ENCODE results near the gene HES3.

Gene HES3

GRCh38 chr1:6202256-6202655 lies 41.7 kb upstream of the HES3 start:
- no peak for DNase-seq (ENCODE audit: low spot score)
- no peak overlapping the region for H3K27ac ChIP-seq
- ChIA-PET CTCF (interaction anchor here (1.4 kb wide), 1 partner anchor 93 kb away, joined by 4 read pairs; no protein-coding TSS in a partner anchor), POLR2A (ENCODE audit: low non-redundant PET) (interaction anchor here (0.6 kb wide), 1 partner anchor 37 kb away, joined by 4 read pairs; no protein-coding TSS in a partner anchor)
- TF ChIP-seq, protein P1, sequence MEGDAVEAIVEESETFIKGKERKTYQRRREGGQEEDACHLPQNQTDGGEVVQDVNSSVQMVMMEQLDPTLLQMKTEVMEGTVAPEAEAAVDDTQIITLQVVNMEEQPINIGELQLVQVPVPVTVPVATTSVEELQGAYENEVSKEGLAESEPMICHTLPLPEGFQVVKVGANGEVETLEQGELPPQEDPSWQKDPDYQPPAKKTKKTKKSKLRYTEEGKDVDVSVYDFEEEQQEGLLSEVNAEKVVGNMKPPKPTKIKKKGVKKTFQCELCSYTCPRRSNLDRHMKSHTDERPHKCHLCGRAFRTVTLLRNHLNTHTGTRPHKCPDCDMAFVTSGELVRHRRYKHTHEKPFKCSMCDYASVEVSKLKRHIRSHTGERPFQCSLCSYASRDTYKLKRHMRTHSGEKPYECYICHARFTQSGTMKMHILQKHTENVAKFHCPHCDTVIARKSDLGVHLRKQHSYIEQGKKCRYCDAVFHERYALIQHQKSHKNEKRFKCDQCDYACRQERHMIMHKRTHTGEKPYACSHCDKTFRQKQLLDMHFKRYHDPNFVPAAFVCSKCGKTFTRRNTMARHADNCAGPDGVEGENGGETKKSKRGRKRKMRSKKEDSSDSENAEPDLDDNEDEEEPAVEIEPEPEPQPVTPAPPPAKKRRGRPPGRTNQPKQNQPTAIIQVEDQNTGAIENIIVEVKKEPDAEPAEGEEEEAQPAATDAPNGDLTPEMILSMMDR (conservative IDR thresholded peaks at IDR 0.05; ENCODE audit: low read depth), result no peak

DNA sequence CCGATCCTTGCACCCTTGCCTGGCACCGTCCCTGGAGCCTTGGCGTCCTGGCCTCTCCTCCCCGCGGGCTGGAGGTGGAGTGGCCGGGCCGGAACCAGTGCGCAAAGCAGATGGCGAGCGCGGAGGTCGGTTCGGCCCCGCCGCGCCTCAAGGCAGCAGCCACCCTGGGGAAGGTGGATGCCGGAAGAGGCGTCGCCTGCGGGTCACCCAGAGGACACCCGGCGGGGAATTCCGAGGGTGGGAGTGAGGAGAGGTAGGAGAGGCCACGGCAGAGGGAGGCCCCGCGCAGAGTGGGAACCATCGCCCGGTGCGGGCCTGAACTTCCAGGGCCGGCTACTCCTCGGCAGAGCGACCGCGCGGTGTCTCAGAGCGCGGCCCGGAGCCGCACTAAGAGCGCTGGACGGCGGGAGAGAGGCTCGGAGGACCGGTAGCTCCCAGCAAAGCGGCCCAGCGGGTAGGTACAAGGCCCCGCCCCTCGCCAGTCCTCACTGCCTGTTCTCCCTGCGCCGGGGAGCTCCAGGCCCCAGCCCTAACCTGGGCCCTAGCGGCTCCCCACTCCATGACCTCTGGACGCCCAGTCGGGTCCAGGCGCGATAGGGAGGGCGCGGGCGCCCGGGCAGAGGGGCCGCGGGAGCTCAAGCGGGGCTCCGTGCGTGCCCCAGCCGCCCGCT lies 38.0 kb upstream of the HES3 start, which contains the start of gene RNF207:
Gene RNF207 (plus strand): TSS at position 271 of the 671 bp plus-strand sequence. CDS start 417 bp downstream, outside the sequence.
- POLR2A ChIA-PET (ENCODE audit: low non-redundant PET), result interaction anchor here (0.6 to 0.9 kb wide), 2 partner anchors 9 to 29 kb away, joined by 3 read pairs; no protein-coding TSS in a partner anchor
- TF ChIP-seq, protein P1 (conservative IDR thresholded peaks at IDR 0.05; ENCODE audit: low read depth), result no peak
- DNase-seq (ENCODE audit: low spot score), result peak; percentile 82
- CTCF ChIA-PET, result interaction anchor here (1.1 to 1.5 kb wide), 3 partner anchors 32 to 97 kb away, joined by 5 read pairs; no protein-coding TSS in a partner anchor
- peak within 1 kb of the TSS; percentile 82 for H3K27ac ChIP-seq

DNA sequence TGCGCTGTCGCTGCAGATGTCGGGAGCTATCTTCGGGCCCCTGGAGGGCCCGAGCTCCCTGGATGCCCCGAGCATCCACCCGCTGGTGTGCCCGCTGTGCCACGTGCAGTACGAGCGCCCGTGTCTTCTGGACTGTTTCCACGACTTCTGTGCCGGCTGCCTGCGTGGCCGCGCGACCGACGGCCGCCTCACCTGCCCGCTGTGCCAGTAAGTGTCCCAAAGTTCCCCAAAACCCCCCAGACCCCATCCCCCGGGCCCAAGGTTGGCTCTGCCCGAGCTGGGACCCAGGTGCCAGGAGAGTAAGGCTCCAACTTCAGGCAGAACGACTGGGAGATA lies 37.5 kb upstream of the HES3 start:
- peak overlapping the region; percentile 82 for H3K27ac ChIP-seq
- ChIA-PET CTCF (interaction anchor here (0.7 to 1.5 kb wide), 4 partner anchors 32 to 97 kb away, joined by 3 to 5 read pairs (median 5); no protein-coding TSS in a partner anchor), POLR2A (ENCODE audit: low non-redundant PET) (interaction anchor here (0.6 to 0.9 kb wide), 2 partner anchors 10 to 28 kb away, joined by 3 read pairs; no protein-coding TSS in a partner anchor)
- TF ChIP-seq, protein P1 (conservative IDR thresholded peaks at IDR 0.05; ENCODE audit: low read depth), result no peak
- no peak for DNase-seq (ENCODE audit: low spot score)

GRCh38 chr1:6207075-6207885 lies 36.7 kb upstream of the HES3 start:
- DNase-seq (ENCODE audit: low spot score), result no peak
- H3K27ac ChIP-seq, result peak overlapping the region; percentile 82
- TF ChIP-seq, protein P1 (conservative IDR thresholded peaks at IDR 0.05; ENCODE audit: low read depth), result no peak
- ChIA-PET POLR2A (ENCODE audit: low non-redundant PET) (no interaction called here), CTCF (interaction anchor here (0.7 to 1.3 kb wide), 3 partner anchors 31 to 38 kb away, joined by 3 to 5 read pairs (median 5); no protein-coding TSS in a partner anchor)

- H3K27ac ChIP-seq, result peak overlapping the region; percentile 82
- TF ChIP-seq, protein P1 (conservative IDR thresholded peaks at IDR 0.05; ENCODE audit: low read depth), result no peak
- CTCF ChIA-PET, result interaction anchor here (0.7 kb wide), 1 partner anchor 1768 kb away, joined by 3 read pairs; no protein-coding TSS in a partner anchor
- no peak for DNase-seq (ENCODE audit: low spot score)
- POLR2A ChIA-PET (ENCODE audit: low non-redundant PET), result interaction anchor here (0.7 kb wide), 1 partner anchor 16 kb away, joined by 3 read pairs; no protein-coding TSS in a partner anchor
Observed at GRCh38 chr1:6207921-6208320, 36.1 kb upstream of the HES3 start.
